Stomach (tissue), 9 donors: ENCODE results near the gene PSMD13. TPM values are rescaled to one million over a fixed set of nuclear protein-coding genes. Genes with fewer than 3 reads are reported as not detected.

ENCODE experiments used
- DNase-seq, 2 donors: peaks; one replicate each; pipeline versions ENCODE4 v3.0.0 to v3.0.0-alpha.2; 2013 to 2019
- H3K27ac ChIP-seq, 5 donors: fragments of 200-600 bp in 4 of 5; sonication (generic) in 4 of 5; one replicate each; pipeline ENCODE4 v1.5.1; 2013 to 2019; ENCODE audit warnings: mild to moderate bottlenecking in 1 of 5, moderate library complexity in 1 of 5
- H3K27me3 ChIP-seq, 3 donors: fragments of 200-600 bp; sonication (generic); one replicate each; pipeline ENCODE4 v1.5.1; 2017 to 2019; ENCODE audit warnings: mixed run types in 1 of 3
- H3K36me3 ChIP-seq, 4 donors: fragments of 200-600 bp; sonication (generic); 1 replicate in 3 of 4; 2 replicates in 1 of 4; pipeline ENCODE4 v1.5.1; 2016 to 2019
- H3K4me1 ChIP-seq, 4 donors: fragments of 200-600 bp; sonication (generic); one replicate each; pipeline ENCODE4 v1.5.1; 2016 to 2019
- H3K4me3 ChIP-seq, 4 donors: fragments of 200-600 bp; sonication (generic) in 3 of 4; one replicate each; pipeline ENCODE4 v1.5.1; 2016 to 2019; ENCODE audit warnings: mild to moderate bottlenecking in 1 of 4
- H3K9me3 ChIP-seq, 4 donors: fragments of 200-600 bp; sonication (generic); one replicate each; pipeline ENCODE4 v1.5.1; 2016 to 2019
- CTCF ChIP-seq, 7 experiments: fragments of 450-650 bp in 4 of 7; fragments of 200-600 bp in 3 of 7; sonication (generic) in 3 of 7; IDR thresholded peaks; one replicate each; pipeline ENCODE4 v1.5.1; 2016 to 2019; ENCODE audit warnings: antibody characterized with exemption in 7 of 7, control low read depth in 2 of 7, mild to moderate bottlenecking in 1 of 7
- EP300 ChIP-seq: sonication (generic); formaldehyde crosslinking; IDR thresholded peaks from one replicate; pipeline ENCODE4 v1.6.1; 2017; ENCODE audit warnings: antibody characterized with exemption
- POLR2A ChIP-seq, 4 donors: fragments of 450-650 bp; IDR thresholded peaks; one replicate each; pipeline ENCODE4 v1.6.1; 2016; ENCODE audit warnings: antibody characterized with exemption in 4 of 4, control low read depth in 2 of 4, mild to moderate bottlenecking in 1 of 4, moderate library complexity in 1 of 4
- POLR2AphosphoS5 ChIP-seq, 3 donors: sonication (generic); formaldehyde crosslinking; IDR thresholded peaks; one replicate each; pipeline ENCODE4 v1.6.1; 2016; ENCODE audit warnings: antibody characterized with exemption in 3 of 3
- WGBS, 5 donors: extraction: QIAGEN DNeasy Blood & Tissue Kit in 3 of 5; methylation state at CpG; one replicate each; pipeline versions ENCODE4 v1.1.5 to v1.1.7; 2013 to 2018; 5-methylcytosine and 5-hydroxymethylcytosine counted together
- intact Hi-C: fragments of 100-400 bp; cut with DNase I; formaldehyde crosslinking; loops from one replicate; pipeline ENCODE4 v1.15.1; 2023; ENCODE audit warnings: low total_unique reads
- polyA plus RNA-seq, 3 donors: library from polyadenylated mRNA; stranded (reverse); fragments of 200-250 nt; gene quantifications; one replicate each; pipeline ENCODE4 v1.2.3, GENCODE V29; 2013
- total RNA-seq, 5 donors: library from RNA; depleted of rRNA; stranded (reverse); fragments of >200 nt; gene quantifications; one replicate each; pipeline versions ENCODE4 v1.1.0 to v1.2.3, GENCODE V29; 2014 to 2016
- donor health status: healthy with polysubstance abuse.
- donor health status: Bipolar disorder and iron deficiency.
- donor health status: healthy.

PSMD13 gene
- total and polyA plus RNA-seq, 8 donors = 36.2 to 132 (median 111) TPM

DNA sequence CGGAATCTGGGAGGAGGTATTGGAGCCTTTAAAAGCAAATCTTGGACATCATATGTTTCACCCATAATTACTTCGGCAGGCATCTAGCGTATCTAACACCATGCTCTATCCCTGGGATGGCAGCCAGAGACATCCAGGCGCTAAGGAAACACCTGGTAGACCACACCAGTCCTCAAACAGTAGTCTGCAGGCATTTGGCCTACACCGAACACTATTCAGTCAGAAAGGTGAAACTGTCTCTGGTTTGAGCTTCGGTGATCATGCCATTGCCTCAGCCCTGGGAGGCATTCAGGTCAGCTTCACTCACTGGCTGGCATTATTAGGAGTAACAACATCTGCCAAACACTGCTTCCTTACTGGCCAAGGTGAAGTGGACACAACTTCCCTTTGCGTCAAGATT is 12.4 kb upstream of the PSMD13 start:
- intact Hi-C loops = no loop called here
- Histone ChIP-seq H3K9me3 (no peaks in the 10 kb centered on the region), H3K4me3 (no peak overlapping the region), H3K27me3 (no peaks in the 10 kb centered on the region), H3K4me1 (no peaks in the 10 kb centered on the region), H3K36me3 (peaks cover 0 to 26% (median 22%) of the 10 kb centered on the region in 4 donors), H3K27ac (no peak overlapping the region)
- no peak for DNase-seq
- 85 to 94% (median 92%) methylated on average over 7 of the region's 7 CpGs for WGBS, 5 donors
- TF ChIP-seq POLR2AphosphoS5 (IDR thresholded peaks at IDR 0.05) = no peak
- no peak for TF ChIP-seq EP300

GRCh38 chr11:225734-226453 is 10.9 kb upstream of the PSMD13 start:
- Histone ChIP-seq H3K27ac (no peak overlapping the region), H3K4me1 (no peaks in the 10 kb centered on the region), H3K4me3 (no peak overlapping the region), H3K27me3 (no peaks in the 10 kb centered on the region), H3K36me3 (peaks cover 0 to 38% (median 29%) of the 10 kb centered on the region in 4 donors), H3K9me3 (no peaks in the 10 kb centered on the region)
- TF ChIP-seq POLR2AphosphoS5 (IDR thresholded peaks at IDR 0.05) (no peak), POLR2A (IDR thresholded peaks at IDR 0.05) (no peak), CTCF (IDR thresholded peaks at IDR 0.05) (no peak), EP300 (no peak)
- intact Hi-C loops = no loop called here
- 92 to 94% (median 93%) methylated on average over 10 of the region's 10 CpGs for WGBS, 5 donors
- DNase-seq = no peak

DNA sequence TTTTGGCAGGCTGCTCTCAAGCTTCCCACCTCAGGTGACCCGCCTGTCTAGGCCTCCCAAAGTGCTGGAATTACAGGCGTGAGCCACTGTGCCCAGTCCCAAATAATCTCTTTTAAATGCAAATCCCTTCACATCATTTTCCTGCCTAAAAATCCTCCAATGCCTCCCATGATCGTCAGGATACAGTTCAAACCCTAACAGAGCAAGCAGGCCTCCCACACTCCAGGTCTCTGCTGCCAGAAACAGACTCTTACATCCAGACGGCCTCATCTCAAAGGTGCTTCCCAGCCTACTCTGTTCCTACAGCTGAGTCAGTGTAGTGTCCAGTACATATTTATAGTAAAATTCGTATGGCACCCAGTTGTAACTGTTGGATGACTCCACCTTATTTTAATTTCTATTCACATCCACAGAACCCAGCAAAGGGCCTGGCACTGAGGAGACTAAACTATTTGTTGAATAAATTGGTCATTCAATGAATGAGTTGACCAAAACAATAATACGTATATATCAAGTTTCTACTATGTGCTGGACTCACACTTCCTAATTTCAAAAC is 8.9 kb upstream of the PSMD13 start:
- H3K9me3 ChIP-seq = no peaks in the 10 kb centered on the region
- no peak for TF ChIP-seq POLR2A (IDR thresholded peaks at IDR 0.05)
- TF ChIP-seq POLR2AphosphoS5 (IDR thresholded peaks at IDR 0.05) = no peak
- TF ChIP-seq CTCF (IDR thresholded peaks at IDR 0.05) = no peak
- no peak for TF ChIP-seq EP300
- no peak overlapping the region for H3K27ac ChIP-seq
- intact Hi-C loops = no loop called here
- DNase-seq = no peak
- peaks cover 0 to 34% (median 29%) of the 10 kb centered on the region in 4 donors for H3K36me3 ChIP-seq
- H3K4me3 ChIP-seq = no peak overlapping the region
- H3K27me3 ChIP-seq = no peaks in the 10 kb centered on the region
- WGBS, 5 donors = 81 to 90% (median 86%) methylated on average over 6 of the region's 6 CpGs
- no peaks in the 10 kb centered on the region for H3K4me1 ChIP-seq

DNA sequence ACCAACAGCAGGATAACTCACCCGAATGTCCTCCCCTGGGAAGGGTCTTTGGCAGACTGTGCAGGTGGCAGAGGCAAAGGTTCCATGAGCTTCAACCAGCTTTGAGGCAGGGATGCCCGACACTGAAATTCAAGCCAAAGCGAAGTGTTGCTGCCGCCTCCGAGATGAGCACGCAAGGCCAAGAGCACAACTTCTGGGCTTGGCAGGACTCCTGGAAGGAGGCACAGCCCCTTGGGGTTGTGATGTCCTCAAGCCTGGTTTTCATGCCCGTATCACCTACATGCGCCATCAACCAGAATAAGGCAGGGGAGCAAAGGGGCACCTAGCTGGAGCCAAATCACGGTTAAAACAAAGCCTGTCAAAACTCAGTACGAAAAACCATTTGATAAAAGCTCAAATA is 6.3 kb upstream of the PSMD13 start:
- Histone ChIP-seq H3K27ac (no peak overlapping the region), H3K9me3 (no peaks in the 10 kb centered on the region), H3K36me3 (peaks cover 0 to 31% (median 27%) of the 10 kb centered on the region in 4 donors), H3K4me3 (no peak overlapping the region), H3K4me1 (peaks cover 5 to 12% (median 9%) of the 10 kb centered on the region in 4 donors), H3K27me3 (no peaks in the 10 kb centered on the region)
- TF ChIP-seq EP300 (no peak), POLR2A (IDR thresholded peaks at IDR 0.05) (no peak), POLR2AphosphoS5 (IDR thresholded peaks at IDR 0.05) (no peak), CTCF (IDR thresholded peaks at IDR 0.05) (no peak)
- WGBS, 5 donors = 93 to 98% (median 95%) methylated on average over 10 of the region's 10 CpGs
- intact Hi-C loops = no loop called here
- DNase-seq = no peak
